Measurements from ENCODE around the gene ZNF106.

Gene ZNF106

DNA sequence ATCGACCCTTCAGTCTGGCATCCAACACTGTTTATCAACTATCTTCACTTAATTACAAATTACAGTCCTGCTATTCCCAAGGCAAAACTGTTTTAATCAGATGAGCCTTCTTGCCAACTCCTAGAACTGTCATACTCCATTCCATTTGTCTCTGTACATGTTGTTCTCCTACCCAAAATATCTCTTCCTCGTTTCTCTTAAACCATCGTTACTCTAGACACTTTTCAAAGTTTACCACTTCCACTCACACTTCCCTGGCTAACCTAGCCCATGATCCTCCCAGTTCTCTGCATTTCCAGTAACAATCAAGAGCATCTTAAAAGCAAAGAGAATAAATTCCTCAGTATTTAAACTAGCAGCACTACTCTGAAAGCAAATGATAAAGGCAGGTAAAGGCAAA is 19.9 kb downstream of the ZNF106 start:
- no peak for DNase-seq

DNA sequence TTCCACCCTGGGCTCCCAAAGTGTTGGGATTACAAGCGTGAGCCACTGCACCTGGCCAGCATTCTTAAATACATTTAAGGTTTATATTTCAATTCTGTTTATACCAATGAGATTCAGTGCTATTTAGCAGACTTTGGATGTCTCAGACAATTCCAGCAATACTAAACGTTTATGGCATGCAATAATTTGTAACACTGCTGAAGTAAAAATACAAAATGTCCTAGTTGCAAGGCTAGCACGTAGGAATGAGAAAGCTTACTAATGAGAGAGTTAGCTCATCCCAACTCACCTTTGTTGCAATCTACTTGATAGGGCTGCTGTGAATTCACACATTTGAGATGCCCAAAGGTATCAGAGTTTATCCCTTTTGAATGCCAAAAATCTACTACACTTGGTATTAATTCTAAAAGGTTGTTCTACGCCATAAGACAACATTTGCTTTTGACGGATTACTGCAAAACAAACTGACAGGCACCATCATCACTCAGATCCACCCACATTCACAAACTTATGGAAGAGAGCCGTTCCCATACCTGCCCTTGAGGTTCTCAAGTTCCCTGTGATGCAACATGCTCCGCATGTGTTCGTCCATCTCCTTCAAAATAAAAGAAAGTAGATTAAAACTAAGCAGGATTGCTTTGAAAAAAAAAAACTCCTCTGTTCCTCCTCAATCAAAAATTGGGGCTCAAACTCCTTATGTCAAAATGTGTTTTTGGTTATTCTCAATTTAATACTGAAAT is 25.3 kb downstream of the ZNF106 start:
- no peak for DNase-seq

DNA sequence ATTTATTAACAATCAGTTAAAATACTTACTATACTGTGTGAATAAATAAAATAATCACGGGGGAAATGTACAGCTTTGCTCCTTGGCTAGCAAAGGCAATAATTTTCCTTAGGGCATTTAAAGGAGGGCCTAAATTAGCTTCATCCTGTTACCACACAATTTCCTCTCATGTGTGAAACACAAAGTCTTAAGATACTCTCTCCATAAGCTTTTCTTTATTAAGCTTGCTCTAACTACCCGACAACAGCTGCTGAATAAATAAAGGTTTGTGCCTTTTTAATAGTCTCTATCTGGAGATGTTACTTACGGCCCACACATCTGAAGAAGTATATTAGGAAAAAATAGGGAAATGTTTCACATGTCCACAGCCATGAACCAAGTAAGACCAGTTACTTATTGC is 29.7 kb downstream of the ZNF106 start:
- DNase-seq: no peak

DNA sequence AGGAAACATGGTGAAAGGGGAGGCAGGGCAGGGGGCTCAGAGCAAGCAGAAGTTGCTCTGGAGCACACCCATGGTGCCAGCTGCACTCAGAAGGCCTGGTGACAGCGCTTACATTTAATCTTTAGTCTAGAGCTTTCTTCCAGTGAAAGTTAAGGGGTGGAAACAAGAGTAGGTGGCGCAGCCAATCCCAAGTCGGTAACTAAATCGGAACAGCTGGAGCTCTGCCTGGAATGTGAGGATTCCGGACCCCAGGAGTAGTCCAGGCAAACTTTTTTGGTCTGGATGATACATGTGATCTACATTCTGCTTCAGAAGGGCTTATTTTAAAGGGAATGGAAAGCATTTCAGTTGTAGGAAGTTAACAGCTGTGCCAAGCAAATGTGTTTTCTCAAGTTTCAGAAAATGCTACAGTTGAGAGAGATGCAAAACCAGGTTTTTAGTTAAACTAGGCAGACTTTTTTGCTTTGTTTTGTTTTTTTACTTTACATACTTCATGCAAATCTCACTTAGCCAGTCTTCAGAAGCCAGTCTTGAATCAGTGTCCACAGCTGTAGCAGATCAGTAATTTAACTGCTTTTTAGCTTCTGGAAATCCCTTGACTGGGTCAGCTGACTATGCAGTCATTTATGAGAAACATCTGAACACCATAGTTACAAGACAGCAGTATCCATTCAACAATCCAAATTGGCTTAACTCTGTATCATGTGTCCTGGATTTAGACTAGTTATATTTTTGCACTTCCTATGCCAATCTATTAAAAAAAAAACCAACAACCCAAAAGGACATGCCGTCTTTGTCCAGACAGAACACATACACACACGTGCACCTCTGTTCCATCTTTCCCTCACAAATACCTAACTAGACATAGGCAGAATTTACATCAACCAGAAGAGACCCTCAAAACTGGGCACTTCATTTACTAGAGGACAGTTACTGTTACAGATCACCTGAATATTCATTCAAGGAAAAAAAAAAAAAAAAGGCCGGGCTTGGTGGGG is 33.2 kb downstream of the ZNF106 start:
- DNase-seq: no peak

DNA sequence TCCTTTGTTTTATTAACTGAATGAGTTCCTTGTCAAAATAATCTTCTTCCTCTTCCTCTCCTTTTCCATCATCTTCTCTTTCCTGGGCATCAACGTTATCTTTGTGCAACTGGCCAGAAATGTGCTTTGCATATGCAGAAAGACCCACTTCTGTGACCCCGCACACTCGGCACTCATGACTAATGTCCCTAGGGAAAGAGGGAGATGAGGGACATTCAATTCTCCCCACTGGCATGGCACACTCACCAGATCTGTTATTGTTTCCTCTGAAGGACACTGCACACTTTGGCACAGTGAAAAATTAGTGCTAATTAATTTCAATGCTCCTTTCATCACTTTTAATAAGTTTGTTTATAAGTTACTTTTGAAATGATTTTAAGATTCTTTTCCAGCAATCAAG is 34.0 kb downstream of the ZNF106 start:
- no peak for DNase-seq

DNA sequence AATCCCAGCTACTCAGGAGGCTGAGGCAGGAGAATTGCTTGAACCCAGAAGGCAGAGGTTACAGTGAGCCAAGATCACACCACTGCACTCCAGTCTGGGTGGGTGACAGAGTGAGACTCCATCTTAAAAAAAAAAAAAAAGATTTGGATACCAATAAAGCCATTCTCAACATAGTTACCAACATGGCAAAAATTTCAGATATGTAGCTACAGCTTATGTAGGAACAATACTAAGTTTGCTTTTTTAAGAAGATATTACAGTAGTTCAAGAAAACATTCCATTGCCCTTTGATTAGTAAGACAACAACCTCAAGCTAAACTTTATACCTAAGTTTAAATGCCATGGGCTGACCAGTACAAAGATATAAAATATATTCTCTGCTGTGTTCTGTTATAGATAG is 34.4 kb downstream of the ZNF106 start:
- DNase-seq: no peak

DNA sequence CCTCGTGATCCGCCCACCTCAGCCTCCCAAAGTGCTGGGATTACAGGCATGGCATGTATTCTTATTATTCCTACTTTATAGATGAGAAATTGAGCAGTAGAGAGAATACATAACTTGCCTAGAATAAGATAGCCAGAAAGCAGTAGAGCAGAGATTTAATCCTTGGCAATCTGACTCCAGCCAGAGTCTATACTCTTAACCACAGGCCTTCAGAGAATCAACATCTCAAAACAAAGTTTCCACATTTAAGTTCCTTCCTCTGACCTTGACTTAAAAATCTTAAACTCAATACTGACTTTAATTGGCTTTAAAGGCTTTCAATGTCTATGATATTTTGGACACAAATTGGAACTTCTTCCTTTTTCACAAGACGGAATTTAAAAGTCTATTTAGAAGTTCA is 37.1 kb downstream of the ZNF106 start:
- no peak for DNase-seq

DNA sequence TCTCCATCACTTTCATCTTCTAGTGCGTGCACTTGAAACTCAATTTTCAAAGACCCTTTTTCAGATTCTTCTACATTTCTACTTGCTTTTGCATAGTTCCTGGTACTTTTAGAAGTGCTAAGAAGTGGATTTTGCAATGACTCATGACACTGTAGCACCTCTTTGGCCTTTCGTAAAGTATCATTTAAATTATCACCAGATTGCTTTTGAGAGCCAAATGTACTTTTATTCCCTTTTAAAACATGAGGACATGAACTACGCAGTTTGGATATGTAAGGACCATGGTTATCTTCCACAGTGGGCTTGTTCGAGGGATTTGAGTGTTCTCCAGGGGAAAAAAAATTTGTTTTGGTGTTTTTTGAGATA is 40.5 kb downstream of the ZNF106 start:
- no peak for DNase-seq

DNA sequence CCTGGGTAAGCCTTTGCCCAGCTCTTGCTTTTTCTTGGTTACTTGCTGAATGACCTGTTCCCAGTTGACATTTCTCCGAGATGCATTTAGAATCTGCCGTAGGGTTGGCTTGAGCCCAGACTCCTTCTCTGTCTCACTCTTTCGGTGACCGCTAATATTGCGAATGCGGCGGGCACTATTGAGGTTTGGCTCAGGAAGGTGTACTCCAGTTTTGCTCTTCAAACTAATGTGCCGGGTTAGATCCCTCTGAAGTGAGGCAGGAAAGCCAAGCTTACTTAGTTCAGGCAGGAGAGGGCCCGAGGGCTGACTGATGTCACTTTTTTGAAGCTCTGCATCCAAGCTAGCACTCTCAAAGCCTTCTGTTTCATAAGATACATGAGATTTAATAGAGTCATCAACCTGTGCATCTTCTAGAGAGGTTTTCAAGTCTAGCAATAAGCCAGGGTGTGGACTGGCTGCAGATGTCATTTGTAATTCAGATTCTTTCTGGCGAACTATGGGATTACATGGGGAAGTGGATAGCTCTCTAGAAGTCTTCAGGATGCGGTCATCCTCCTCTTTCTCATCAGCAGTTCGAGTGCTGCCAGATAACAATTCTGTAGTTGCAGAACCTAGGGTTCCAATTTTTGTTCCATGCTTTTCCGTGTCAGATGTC is 41.0 kb downstream of the ZNF106 start:
- DNase-seq: no peak

DNA sequence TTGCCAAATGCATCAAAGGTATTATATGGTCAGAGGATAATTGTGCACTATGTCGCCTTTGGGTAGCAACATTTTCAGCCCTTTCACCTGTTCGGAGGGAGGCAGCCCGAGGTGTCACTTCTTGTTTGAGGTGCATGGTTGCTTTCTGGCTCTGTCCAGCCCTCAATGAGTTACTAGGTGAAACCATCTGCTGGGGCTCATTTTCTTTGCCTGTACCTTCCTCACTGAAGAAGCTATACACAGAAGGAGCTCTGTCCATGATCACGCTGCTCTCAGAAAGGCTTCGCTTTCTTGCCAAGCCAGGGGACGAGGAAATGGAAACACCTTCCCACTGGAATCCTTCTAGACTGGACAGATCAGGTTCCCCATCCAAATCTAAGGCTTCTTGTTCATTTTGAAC is 42.7 kb downstream of the ZNF106 start:
- DNase-seq: no peak

DNA sequence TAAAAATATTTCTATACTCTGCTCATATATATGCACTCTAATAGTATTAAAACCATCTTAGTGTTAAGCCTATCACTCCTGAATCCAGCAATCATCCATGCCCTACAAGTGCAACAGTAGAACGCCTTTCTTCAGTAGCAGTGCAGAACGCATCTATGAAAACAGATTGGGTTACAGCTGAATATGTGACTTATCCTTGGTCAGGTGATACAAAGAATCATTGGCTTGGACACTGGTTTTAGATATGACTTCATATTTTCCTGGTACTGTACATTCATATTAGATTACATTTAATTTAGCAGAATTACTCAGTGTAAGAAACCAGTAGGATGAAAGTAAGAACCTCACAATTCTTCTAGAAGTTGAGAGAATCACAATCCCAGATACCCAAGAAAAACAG is 43.3 kb downstream of the ZNF106 start:
- DNase-seq: no peak

DNA sequence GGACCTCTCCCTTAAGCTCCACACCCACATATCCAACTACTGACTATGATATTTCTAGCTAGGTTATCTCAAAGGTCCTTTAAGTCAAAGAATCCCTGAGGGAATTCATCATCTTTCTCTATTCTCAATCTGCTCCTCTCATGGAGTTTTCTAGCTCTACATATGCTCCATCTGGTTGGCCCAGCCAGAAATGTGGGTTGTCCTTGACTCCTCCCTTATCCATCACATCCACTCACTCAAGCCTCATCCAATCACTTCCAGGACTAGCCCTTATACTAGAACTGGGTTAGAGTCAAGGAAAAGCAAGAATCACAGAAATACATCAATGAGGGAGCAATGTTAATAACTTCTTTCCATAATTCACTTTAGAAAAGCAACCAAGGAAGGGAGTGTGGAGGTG is 45.4 kb downstream of the ZNF106 start:
- DNase-seq: no peak

DNA sequence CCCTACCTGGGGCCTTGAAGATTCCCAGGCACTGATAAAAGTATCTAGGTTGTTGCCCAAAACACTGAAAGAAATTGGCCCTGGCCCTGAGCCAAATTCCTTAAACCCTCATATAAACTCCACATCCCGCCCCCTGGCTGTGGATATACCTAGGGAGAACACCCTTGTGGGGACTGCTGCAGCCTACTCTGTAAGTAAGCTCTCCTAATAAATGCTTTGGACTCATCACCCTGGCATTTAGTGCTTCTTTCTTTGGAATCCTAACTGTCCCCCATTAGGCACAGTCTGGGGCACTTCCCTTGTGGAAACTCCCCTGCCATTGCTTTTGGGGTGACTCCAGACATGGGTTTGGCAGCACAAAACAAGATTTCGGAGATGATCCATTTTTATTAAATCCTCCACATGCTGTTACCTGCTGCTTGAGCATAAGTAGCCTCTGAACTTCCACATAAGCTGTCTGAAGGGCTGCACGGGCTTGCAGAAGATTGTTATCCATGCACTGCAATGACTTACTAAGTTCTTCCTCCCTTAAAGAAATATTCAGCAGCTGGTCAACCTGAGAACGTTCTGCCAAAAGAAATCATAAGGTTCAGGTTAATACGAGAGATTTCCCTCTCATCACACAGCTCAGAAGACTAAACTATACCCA is 46.4 kb downstream of the ZNF106 start:
- no peak for DNase-seq

DNA sequence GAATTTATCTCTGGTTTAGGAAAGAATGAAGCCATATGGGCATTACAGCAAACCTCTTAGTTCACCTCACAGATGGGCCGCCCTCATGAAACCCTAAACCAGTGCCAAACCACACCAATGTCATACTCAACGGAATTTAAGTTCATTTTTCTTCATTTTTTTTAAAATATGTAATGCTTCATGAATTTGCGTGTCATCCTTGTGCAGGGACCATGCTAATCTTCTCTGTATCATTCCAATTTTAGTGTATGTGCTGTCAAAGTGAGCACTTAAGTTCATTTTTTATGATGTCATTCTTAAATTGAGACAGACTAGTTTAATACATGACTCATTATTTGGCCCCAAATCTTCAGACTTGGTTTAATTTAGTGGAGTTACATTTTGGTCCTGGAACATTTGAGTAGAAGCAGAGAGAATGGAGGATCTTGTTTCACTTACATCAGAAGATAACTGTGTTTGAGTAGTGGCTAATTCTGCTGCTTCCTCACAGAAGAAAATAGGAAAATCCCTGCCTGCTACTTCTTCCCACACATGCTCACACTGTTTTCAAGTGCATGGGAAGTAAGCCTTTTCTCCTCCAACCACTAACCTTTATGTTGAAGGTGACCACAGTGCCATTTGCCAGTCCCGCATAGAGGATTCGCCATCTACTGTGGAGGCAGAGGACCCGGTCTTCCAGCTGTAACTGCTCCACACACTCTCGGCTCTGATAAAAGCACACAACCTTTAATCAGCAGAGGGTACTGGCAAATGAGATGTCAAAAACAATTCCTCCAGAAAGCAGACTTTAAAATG is 63.3 kb downstream of the ZNF106 start:
- DNase-seq: no peak

DNA sequence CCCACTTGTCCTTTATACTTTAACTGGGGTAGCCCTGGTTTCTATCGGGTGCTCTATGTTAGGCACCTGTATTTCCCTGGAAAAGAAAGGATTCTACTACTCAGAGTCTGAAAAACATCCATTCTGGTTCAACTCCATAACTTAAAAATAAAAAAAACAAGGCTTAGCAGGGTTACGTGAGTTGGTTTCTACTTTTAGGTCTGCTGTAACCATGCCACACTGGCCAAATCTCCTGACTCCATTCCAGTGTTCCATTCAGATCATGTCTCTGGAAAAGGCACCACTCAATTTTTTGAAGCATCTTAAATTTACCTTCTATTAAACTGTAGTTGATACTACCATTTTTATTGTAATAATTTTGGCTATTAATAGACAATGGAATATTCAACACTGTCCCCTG is 69.6 kb downstream of the ZNF106 start:
- DNase-seq: no peak

DNA sequence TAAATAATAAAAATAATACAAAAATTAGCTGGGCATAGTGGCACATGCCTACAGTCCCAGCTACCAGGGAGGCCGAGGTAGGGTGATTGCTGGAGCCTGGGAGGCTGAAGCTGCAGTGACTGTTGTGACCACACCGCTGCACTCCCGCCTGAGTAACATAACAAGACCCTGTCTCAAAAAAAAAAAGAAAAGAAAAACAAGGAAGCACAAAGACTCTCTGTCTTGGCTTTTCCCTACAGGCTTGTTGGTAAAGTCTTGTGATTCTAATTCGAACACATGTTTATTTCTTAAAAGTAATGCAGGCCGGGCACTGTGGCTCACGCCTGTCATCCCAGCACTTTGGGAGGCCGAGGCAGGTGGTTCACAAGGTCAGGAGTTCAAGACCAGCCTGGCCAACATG is 71.6 kb downstream of the ZNF106 start:
- no peak for DNase-seq

DNA sequence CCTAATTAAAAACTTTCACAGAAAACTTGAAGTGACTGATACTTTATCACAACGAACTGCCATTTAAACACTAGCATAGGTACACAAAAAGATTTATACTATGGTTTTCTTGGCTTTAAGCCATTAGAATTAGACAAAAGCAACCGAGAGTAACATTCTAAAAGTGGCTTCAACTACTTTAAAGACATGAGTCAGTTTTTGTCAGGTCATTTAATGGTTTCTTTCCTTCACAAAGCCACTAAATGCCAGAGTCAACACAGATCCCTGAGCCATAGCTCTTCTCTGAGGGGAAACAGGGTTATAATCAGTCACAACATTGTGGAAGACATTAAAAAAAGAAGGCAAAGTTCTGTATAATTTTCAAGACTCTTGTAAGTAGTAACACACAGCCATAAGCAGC is 77.0 kb downstream of the ZNF106 start:
- no peak for DNase-seq

DNA sequence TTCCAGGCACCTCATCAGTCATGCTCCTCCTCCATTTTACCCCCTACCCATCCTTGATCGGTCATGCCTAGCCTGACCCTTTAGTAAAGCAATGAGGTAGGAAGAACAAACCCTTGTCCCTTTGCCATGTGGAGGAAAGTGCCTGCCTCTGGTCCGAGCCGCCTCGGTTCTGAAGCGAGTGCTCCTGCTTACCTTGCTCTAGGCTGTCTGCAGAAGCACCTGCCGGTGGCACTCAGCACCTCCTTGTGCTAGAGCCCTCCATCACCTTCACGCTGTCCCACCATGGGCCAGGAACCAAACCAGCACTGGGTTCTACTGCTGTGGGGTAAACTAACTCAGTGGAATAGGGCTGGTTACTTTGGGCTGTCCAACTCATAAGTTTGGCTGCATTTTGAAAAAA is 79.1 kb downstream of the ZNF106 start:
- DNase-seq: no peak

DNA sequence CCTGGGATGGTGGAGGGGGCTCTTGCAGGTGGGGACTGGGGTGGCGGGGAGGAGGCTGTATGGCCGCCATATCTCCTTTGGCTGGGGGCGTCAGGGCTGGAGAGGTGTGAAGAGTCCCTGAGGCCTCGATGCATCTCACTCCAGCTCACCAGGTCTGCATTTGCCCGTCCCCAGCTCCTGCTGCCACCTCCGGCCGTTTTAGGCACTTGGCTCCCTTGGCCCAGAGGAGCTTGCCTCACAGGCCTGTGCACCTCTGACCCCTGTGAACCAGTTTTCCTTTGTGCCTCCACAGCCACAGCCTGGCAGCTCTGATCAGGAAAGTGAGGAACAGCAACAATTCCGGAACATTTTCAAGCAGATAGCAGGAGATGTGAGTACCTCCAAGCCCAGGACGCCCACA is 81.9 kb downstream of the ZNF106 start:
- DNase-seq: no peak

DNA sequence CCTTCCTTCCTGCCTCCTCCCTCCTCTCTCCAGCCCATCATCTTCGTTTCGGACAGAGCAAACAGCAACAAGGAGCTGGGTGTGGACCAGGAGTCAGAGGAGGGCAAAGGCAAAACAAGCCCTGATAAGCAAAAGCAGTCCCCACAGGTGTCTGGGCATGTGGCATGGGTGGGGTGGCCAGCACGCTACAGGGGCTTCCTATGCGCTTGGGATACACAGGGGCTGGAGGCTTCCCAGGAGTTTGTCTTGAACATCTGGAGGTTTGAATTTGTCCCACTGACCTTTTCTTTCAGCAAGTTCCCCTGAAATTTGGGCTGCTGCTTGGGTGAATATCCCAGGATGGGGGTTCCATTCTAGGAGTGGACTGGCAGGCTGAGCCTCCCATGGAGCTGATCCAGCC is 82.8 kb downstream of the ZNF106 start:
- DNase-seq: no peak

DNA sequence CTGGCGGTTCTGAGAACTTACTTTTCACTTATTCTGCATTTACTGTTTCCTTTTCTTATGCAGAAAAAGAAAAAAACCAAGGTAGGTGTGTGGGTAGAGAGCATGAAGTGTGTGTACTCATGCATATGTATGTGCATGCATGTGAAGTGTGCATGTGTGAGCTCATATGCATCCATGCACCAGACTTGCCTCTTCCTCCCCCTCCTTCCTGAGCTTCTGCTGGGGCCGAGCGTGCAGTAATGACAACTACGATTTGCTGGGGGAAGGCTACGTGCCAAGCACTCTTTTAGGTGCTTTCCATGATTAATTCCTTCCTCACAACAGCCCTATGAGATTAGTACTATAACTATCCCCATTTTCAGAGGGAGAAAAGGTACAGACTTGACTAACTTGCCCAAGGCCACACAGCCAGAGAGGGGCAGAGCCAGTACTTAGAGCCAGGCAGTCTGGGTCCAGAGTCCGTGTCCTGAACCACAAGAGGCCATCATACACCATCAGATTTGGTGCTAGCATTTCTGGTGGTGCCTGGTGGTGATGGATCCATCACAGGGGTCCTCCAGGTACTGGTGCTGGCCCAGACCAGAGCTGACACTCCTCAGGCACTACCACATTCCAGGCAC is 85.0 kb downstream of the ZNF106 start:
- DNase-seq: no peak
